Measurements from ENCODE around the gene SLC35F3. TPM values are rescaled to one million over a fixed set of nuclear protein-coding genes. Genes with fewer than 3 reads are reported as not detected.
"Not testable (repeated sequence)": the region's sequence is repeated elsewhere in the genome, so short reads cannot be mapped to it uniquely, and the experiment has no call there.

SLC35F3 gene
- total and polyA plus RNA-seq, 9 donors: 0.21 to 0.64 (median 0.31) TPM

- WGBS (ENCODE audit: insufficient coverage): 86% methylated on average over 6 of the region's 9 CpGs
Observed at GRCh38 chr1:234169161-234169849, 264.8 kb downstream of the SLC35F3 start.

GRCh38 chr1:234170067-234170466 is 265.6 kb downstream of the SLC35F3 start:
- H3K9me3 ChIP-seq (replicated peaks; ENCODE audit: control insufficient read depth, low read depth, low read length): no peaks in the 10 kb centered on the region
- 81% methylated on average over 4 of the region's 4 CpGs for WGBS (ENCODE audit: insufficient coverage)
- no peaks in the 10 kb centered on the region for H3K36me3 ChIP-seq (ENCODE audit: control insufficient read depth, insufficient read depth, low read length)
- no peak overlapping the region for H3K27ac ChIP-seq (ENCODE audit: low read length)
- H3K27me3 ChIP-seq (ENCODE audit: control insufficient read depth, insufficient read depth, low read length): no peaks in the 10 kb centered on the region
- no peak for DNase-seq
- no peaks in the 10 kb centered on the region for H3K4me1 ChIP-seq (ENCODE audit: control insufficient read depth, insufficient read depth, low read length)
- no peak overlapping the region for H3K4me3 ChIP-seq (ENCODE audit: low read length)

More at GRCh38 chr1:234169161-234169849, 264.8 kb downstream of the SLC35F3 start:
- H3K36me3 ChIP-seq (ENCODE audit: control insufficient read depth, insufficient read depth, low read length): no peaks in the 10 kb centered on the region
- no peak for DNase-seq
- H3K27me3 ChIP-seq (ENCODE audit: control insufficient read depth, insufficient read depth, low read length): peaks cover 2% of the 10 kb centered on the region
- no peak overlapping the region for H3K4me3 ChIP-seq (ENCODE audit: low read length)
- H3K9me3 ChIP-seq (replicated peaks; ENCODE audit: control insufficient read depth, low read depth, low read length): no peaks in the 10 kb centered on the region
- no peak overlapping the region for H3K27ac ChIP-seq (ENCODE audit: low read length)
- no peaks in the 10 kb centered on the region for H3K4me1 ChIP-seq (ENCODE audit: control insufficient read depth, insufficient read depth, low read length)

- no peak for DNase-seq
- WGBS (ENCODE audit: insufficient coverage): 48% methylated on average over 6 of the region's 7 CpGs
- Histone ChIP-seq H3K36me3 (ENCODE audit: control insufficient read depth, insufficient read depth, low read length) (no peaks in the 10 kb centered on the region), H3K4me1 (ENCODE audit: control insufficient read depth, insufficient read depth, low read length) (no peaks in the 10 kb centered on the region), H3K27ac (ENCODE audit: low read length) (no peak overlapping the region), H3K27me3 (ENCODE audit: control insufficient read depth, insufficient read depth, low read length) (peaks cover under 1% of the 10 kb centered on the region), H3K4me3 (ENCODE audit: low read length) (no peak overlapping the region), H3K9me3 (replicated peaks; ENCODE audit: control insufficient read depth, low read depth, low read length) (no peaks in the 10 kb centered on the region)
Observed at GRCh38 chr1:234170622-234171021, 266.1 kb downstream of the SLC35F3 start.

- Histone ChIP-seq H3K4me1 (ENCODE audit: control insufficient read depth, insufficient read depth, low read length) (no peaks in the 10 kb centered on the region), H3K4me3 (ENCODE audit: low read length) (no peak overlapping the region), H3K36me3 (ENCODE audit: control insufficient read depth, insufficient read depth, low read length) (no peaks in the 10 kb centered on the region), H3K27ac (ENCODE audit: low read length) (no peak overlapping the region), H3K9me3 (replicated peaks; ENCODE audit: control insufficient read depth, low read depth, low read length) (no peaks in the 10 kb centered on the region), H3K27me3 (ENCODE audit: control insufficient read depth, insufficient read depth, low read length) (peaks cover 4% of the 10 kb centered on the region)
- WGBS (ENCODE audit: insufficient coverage): no CpG with 5 or more reads among the region's 3 CpGs
- DNase-seq: no peak
Observed at GRCh38 chr1:234173968-234174367, 269.5 kb downstream of the SLC35F3 start.

GRCh38 chr1:234175363-234175762 is 270.9 kb downstream of the SLC35F3 start:
- DNase-seq: no peak
- H3K36me3 ChIP-seq (ENCODE audit: control insufficient read depth, insufficient read depth, low read length): no peaks in the 10 kb centered on the region
- WGBS (ENCODE audit: insufficient coverage): 50% methylated on average over 1 of the region's 1 CpG
- H3K4me3 ChIP-seq (ENCODE audit: low read length): no peak overlapping the region
- H3K9me3 ChIP-seq (replicated peaks; ENCODE audit: control insufficient read depth, low read depth, low read length): no peaks in the 10 kb centered on the region
- H3K27ac ChIP-seq (ENCODE audit: low read length): no peak overlapping the region
- peaks cover 6% of the 10 kb centered on the region for H3K27me3 ChIP-seq (ENCODE audit: control insufficient read depth, insufficient read depth, low read length)
- no peaks in the 10 kb centered on the region for H3K4me1 ChIP-seq (ENCODE audit: control insufficient read depth, insufficient read depth, low read length)

GRCh38 chr1:234176000-234176399 is 271.5 kb downstream of the SLC35F3 start:
- WGBS (ENCODE audit: insufficient coverage): no CpG with 5 or more reads among the region's 3 CpGs
- no peak overlapping the region for H3K4me3 ChIP-seq (ENCODE audit: low read length)
- no peaks in the 10 kb centered on the region for H3K4me1 ChIP-seq (ENCODE audit: control insufficient read depth, insufficient read depth, low read length)
- H3K9me3 ChIP-seq (replicated peaks; ENCODE audit: control insufficient read depth, low read depth, low read length): no peaks in the 10 kb centered on the region
- H3K36me3 ChIP-seq (ENCODE audit: control insufficient read depth, insufficient read depth, low read length): no peaks in the 10 kb centered on the region
- H3K27me3 ChIP-seq (ENCODE audit: control insufficient read depth, insufficient read depth, low read length): peaks cover 6% of the 10 kb centered on the region
- H3K27ac ChIP-seq (ENCODE audit: low read length): no peak overlapping the region
- DNase-seq: no peak

DNA sequence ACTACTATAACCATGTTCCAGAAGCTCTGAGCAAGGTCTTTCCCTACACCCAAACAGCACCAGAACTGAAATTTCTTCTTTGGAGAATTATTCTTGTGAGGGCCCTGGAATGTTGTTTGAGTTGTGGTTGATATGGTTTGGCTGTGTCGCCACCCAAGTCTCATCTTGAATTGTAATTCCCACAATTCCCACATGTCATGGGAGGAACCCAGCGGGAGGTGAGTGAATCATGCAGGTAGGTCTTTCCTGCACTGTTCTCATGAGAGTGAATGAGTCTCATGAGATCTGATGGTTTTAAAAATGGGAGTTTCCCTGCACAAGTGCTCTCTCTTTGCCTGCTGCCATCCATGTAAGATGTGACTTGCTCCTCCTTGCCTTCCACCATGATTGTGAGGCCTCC is 272.4 kb downstream of the SLC35F3 start:
- WGBS (ENCODE audit: insufficient coverage): no CpG with 5 or more reads among the region's 2 CpGs
- H3K27ac ChIP-seq (ENCODE audit: low read length); H3K27me3 ChIP-seq (ENCODE audit: control insufficient read depth, insufficient read depth, low read length): not testable (repeated sequence)

GRCh38 chr1:234185438-234185837 is 281.0 kb downstream of the SLC35F3 start:
- H3K36me3 ChIP-seq (ENCODE audit: control insufficient read depth, insufficient read depth, low read length): no peaks in the 10 kb centered on the region
- H3K4me3 ChIP-seq (ENCODE audit: low read length): no peak overlapping the region
- H3K4me1 ChIP-seq (ENCODE audit: control insufficient read depth, insufficient read depth, low read length): no peaks in the 10 kb centered on the region
- no CpG with 5 or more reads among the region's 1 CpG for WGBS (ENCODE audit: insufficient coverage)
- no peaks in the 10 kb centered on the region for H3K27me3 ChIP-seq (ENCODE audit: control insufficient read depth, insufficient read depth, low read length)
- no peak overlapping the region for H3K27ac ChIP-seq (ENCODE audit: low read length)
- no peak for DNase-seq
- no peaks in the 10 kb centered on the region for H3K9me3 ChIP-seq (replicated peaks; ENCODE audit: control insufficient read depth, low read depth, low read length)

More for the DNA sequence above, 272.4 kb downstream of the SLC35F3 start:
- not testable (repeated sequence) for H3K9me3 ChIP-seq (replicated peaks; ENCODE audit: control insufficient read depth, low read depth, low read length); DNase-seq; H3K4me1 ChIP-seq (ENCODE audit: control insufficient read depth, insufficient read depth, low read length); H3K4me3 ChIP-seq (ENCODE audit: low read length); H3K36me3 ChIP-seq (ENCODE audit: control insufficient read depth, insufficient read depth, low read length)

DNA sequence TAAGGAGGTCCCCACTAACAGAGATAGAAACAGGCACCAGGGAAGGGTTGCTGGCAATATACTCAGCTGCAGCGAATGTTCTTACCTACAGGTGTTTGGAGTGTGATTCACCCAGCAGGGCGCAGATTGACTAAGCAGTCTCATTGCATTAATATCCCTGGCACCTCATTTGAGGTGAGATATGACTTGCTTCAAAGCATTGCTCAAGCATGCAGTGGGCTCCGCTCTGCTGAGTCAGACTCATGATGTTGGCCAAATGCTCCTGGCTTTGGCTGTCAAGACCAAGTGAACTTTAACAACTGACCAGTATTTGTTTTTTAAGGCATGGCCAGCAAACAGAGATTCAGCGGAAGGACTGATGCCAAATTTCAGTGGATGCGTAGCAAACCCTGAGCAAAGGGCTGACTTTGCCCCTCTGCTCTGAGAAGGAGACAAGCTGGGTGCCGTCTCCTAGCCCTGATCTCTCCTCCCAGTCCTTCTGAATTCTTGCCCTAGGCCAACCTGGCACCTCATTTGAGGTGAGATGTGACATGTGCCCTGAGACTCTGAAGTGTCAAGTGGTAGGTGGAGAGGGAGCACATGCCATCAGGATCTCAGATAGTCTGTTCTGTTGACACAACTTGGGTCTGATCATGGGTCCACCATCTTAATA is 281.7 kb downstream of the SLC35F3 start:
- Histone ChIP-seq H3K4me1 (ENCODE audit: control insufficient read depth, insufficient read depth, low read length) (no peaks in the 10 kb centered on the region), H3K36me3 (ENCODE audit: control insufficient read depth, insufficient read depth, low read length) (no peaks in the 10 kb centered on the region), H3K27me3 (ENCODE audit: control insufficient read depth, insufficient read depth, low read length) (no peaks in the 10 kb centered on the region), H3K9me3 (replicated peaks; ENCODE audit: control insufficient read depth, low read depth, low read length) (no peaks in the 10 kb centered on the region), H3K27ac (ENCODE audit: low read length) (no peak overlapping the region), H3K4me3 (ENCODE audit: low read length) (no peak overlapping the region)
- DNase-seq: no peak
- 92% methylated on average over 5 of the region's 6 CpGs for WGBS (ENCODE audit: insufficient coverage)

DNA sequence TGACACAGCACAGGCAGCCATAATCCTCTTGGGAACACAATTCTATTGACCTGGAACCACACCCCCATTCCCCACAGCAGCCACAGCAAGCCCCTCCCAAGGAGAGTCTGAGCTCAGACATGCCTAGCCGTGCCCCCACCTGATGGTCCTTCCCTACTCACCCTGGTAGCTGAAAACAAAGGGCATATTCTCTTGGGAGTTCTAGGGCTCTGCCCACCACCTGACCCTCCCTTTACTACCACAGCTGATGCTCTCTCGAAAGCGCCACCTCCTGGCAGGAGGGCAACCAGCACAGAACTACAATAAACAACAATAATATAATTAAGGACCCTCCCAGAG is 283.9 kb downstream of the SLC35F3 start:
- Histone ChIP-seq H3K4me1 (ENCODE audit: control insufficient read depth, insufficient read depth, low read length) (no peaks in the 10 kb centered on the region), H3K9me3 (replicated peaks; ENCODE audit: control insufficient read depth, low read depth, low read length) (peaks cover 2% of the 10 kb centered on the region), H3K27ac (ENCODE audit: low read length) (no peak overlapping the region), H3K4me3 (ENCODE audit: low read length) (no peak overlapping the region), H3K27me3 (ENCODE audit: control insufficient read depth, insufficient read depth, low read length) (no peaks in the 10 kb centered on the region), H3K36me3 (ENCODE audit: control insufficient read depth, insufficient read depth, low read length) (no peaks in the 10 kb centered on the region)
- no peak for DNase-seq
- 33% methylated on average over 3 of the region's 3 CpGs for WGBS (ENCODE audit: insufficient coverage)

All from muscle of leg (tissue), 11 donors.